ENCODE results near the gene APEH. TPM values are rescaled to one million over a fixed set of nuclear protein-coding genes. Genes with fewer than 3 reads are reported as not detected.

The APEH gene
- total and polyA plus RNA-seq, 9 of the 15 experiments (the other 6 are each of a cell fraction or from before 2014, with no cell fraction given), result 70.9 to 177 (median 117) TPM

Small RNAs within 50 kb of the gene (small RNA-seq; reads per million reads assigned to genes)
- not detected for gene AMIGO3

Other genes starting within 250 kb of the APEH start
Only the 7 nearest of the 14 such genes appear.
- 0.57 and 0.64 TPM in 2 replicates for gene BSN, start 119.9 kb upstream of the APEH start, total RNA-seq (2014; rRNA removed)
- 0.13 and 0.29 TPM in 2 replicates for gene BSN, start 119.9 kb upstream of the APEH start, total RNA-seq (2014; rRNA removed; fragmentation: Illumina TruSeq; extraction: Trizol)
- gene BSN, start 119.9 kb upstream of the APEH start, total RNA-seq (2015; rRNA removed; fragmentation: Illumina TruSeq; extraction: Trizol), result 0.25 and 0.26 TPM in 2 replicates
- 1.2 and 1.5 TPM in 2 replicates for gene BSN, start 119.9 kb upstream of the APEH start, total RNA-seq (2021)
- gene BSN, start 119.9 kb upstream of the APEH start, polyA plus RNA-seq (2011; rRNA removed), result 0.05 and 0.10 TPM in 2 replicates
- 0.39 and 0.62 TPM in 2 replicates for gene BSN, start 119.9 kb upstream of the APEH start, polyA plus RNA-seq (2014; fragmentation: Illumina TruSeq; extraction: Trizol)
- gene BSN, start 119.9 kb upstream of the APEH start, polyA plus RNA-seq (2014; fragmentation: Nextera tagmentation; extraction: Ambion mirVana), result under 1 TPM; 0.03 to 0.06 TPM
- gene BSN, start 119.9 kb upstream of the APEH start, polyA plus RNA-seq (2014; rRNA removed), result 0.54 and 0.58 TPM in 2 replicates
- gene MST1, start 15.1 kb downstream of the APEH start, total RNA-seq (2014; rRNA removed), result 0.23 and 0.57 TPM in 2 replicates
- gene MST1, start 15.1 kb downstream of the APEH start, total RNA-seq (2014; rRNA removed; fragmentation: Illumina TruSeq; extraction: Trizol), result 0.51 TPM in 1 of 2 replicates, not detected in the other
- gene MST1, start 15.1 kb downstream of the APEH start, total RNA-seq (2015; rRNA removed; fragmentation: Illumina TruSeq; extraction: Trizol), result 0.26 and 0.40 TPM in 2 replicates
- gene MST1, start 15.1 kb downstream of the APEH start, total RNA-seq (2021), result 1.2 and 1.4 TPM in 2 replicates
- gene MST1, start 15.1 kb downstream of the APEH start, polyA plus RNA-seq (2011; rRNA removed), result 1.3 and 4.3 TPM in 2 replicates
- gene MST1, start 15.1 kb downstream of the APEH start, polyA plus RNA-seq (2014; fragmentation: Illumina TruSeq; extraction: Trizol), result 0.30 and 1.1 TPM in 2 replicates
- gene MST1, start 15.1 kb downstream of the APEH start, polyA plus RNA-seq (2014; fragmentation: Nextera tagmentation; extraction: Ambion mirVana), result under 1 TPM; 0.08 to 0.10 TPM
- 1.8 and 5.0 TPM in 2 replicates for gene MST1, start 15.1 kb downstream of the APEH start, polyA plus RNA-seq (2014; rRNA removed)
- 15.0 and 24.2 TPM in 2 replicates for gene RNF123, start 15.2 kb downstream of the APEH start, total RNA-seq (2014; rRNA removed)
- gene RNF123, start 15.2 kb downstream of the APEH start, total RNA-seq (2014; rRNA removed; fragmentation: Illumina TruSeq; extraction: Trizol), result 12.5 and 17.5 TPM in 2 replicates
- 14.4 and 15.6 TPM in 2 replicates for gene RNF123, start 15.2 kb downstream of the APEH start, total RNA-seq (2015; rRNA removed; fragmentation: Illumina TruSeq; extraction: Trizol)
- 44.6 and 53.1 TPM in 2 replicates for gene RNF123, start 15.2 kb downstream of the APEH start, total RNA-seq (2021)
- gene RNF123, start 15.2 kb downstream of the APEH start, polyA plus RNA-seq (2011; rRNA removed), result 30.4 and 48.7 TPM in 2 replicates
- gene RNF123, start 15.2 kb downstream of the APEH start, polyA plus RNA-seq (2014; fragmentation: Illumina TruSeq; extraction: Trizol), result 28.8 and 29.6 TPM in 2 replicates
- gene RNF123, start 15.2 kb downstream of the APEH start, polyA plus RNA-seq (2014; fragmentation: Nextera tagmentation; extraction: Ambion mirVana), result 1 to 10 TPM; 8.7 to 8.8 TPM
- gene RNF123, start 15.2 kb downstream of the APEH start, polyA plus RNA-seq (2014; rRNA removed), result 34.2 and 35.0 TPM in 2 replicates
- gene AMIGO3, start 45.3 kb downstream of the APEH start, total RNA-seq (2014; rRNA removed), result 0.68 and 1.4 TPM in 2 replicates
- not detected in 2 replicates for gene AMIGO3, start 45.3 kb downstream of the APEH start, total RNA-seq (2014; rRNA removed; fragmentation: Illumina TruSeq; extraction: Trizol)
- gene AMIGO3, start 45.3 kb downstream of the APEH start, total RNA-seq (2015; rRNA removed; fragmentation: Illumina TruSeq; extraction: Trizol), result 0.26 TPM in 1 of 2 replicates, not detected in the other
- gene AMIGO3, start 45.3 kb downstream of the APEH start, total RNA-seq (2021), result 0.18 and 0.44 TPM in 2 replicates
- gene AMIGO3, start 45.3 kb downstream of the APEH start, polyA plus RNA-seq (2011; rRNA removed), result 0.13 and 0.41 TPM in 2 replicates
- 0.18 TPM in 1 of 2 replicates, not detected in the other for gene AMIGO3, start 45.3 kb downstream of the APEH start, polyA plus RNA-seq (2014; fragmentation: Illumina TruSeq; extraction: Trizol)
- not detected for gene AMIGO3, start 45.3 kb downstream of the APEH start, polyA plus RNA-seq (2014; fragmentation: Nextera tagmentation; extraction: Ambion mirVana)
- gene AMIGO3, start 45.3 kb downstream of the APEH start, polyA plus RNA-seq (2014; rRNA removed), result 2.0 and 2.8 TPM in 2 replicates
- 11.0 and 18.0 TPM in 2 replicates for gene GMPPB, start 49.6 kb downstream of the APEH start, total RNA-seq (2014; rRNA removed)
- gene GMPPB, start 49.6 kb downstream of the APEH start, total RNA-seq (2014; rRNA removed; fragmentation: Illumina TruSeq; extraction: Trizol), result 4.3 and 5.5 TPM in 2 replicates
- 8.8 and 9.2 TPM in 2 replicates for gene GMPPB, start 49.6 kb downstream of the APEH start, total RNA-seq (2015; rRNA removed; fragmentation: Illumina TruSeq; extraction: Trizol)
- gene GMPPB, start 49.6 kb downstream of the APEH start, total RNA-seq (2021), result 16.4 and 17.4 TPM in 2 replicates
- 8.1 and 10.3 TPM in 2 replicates for gene GMPPB, start 49.6 kb downstream of the APEH start, polyA plus RNA-seq (2011; rRNA removed)
- 5.8 and 7.4 TPM in 2 replicates for gene GMPPB, start 49.6 kb downstream of the APEH start, polyA plus RNA-seq (2014; fragmentation: Illumina TruSeq; extraction: Trizol)
- under 1 TPM; 0.53 to 0.92 TPM for gene GMPPB, start 49.6 kb downstream of the APEH start, polyA plus RNA-seq (2014; fragmentation: Nextera tagmentation; extraction: Ambion mirVana)
- gene GMPPB, start 49.6 kb downstream of the APEH start, polyA plus RNA-seq (2014; rRNA removed), result 11.3 and 13.3 TPM in 2 replicates
- 13.1 and 18.2 TPM in 2 replicates for gene IP6K1, start 112.2 kb downstream of the APEH start, total RNA-seq (2014; rRNA removed)
- 7.9 and 10.5 TPM in 2 replicates for gene IP6K1, start 112.2 kb downstream of the APEH start, total RNA-seq (2014; rRNA removed; fragmentation: Illumina TruSeq; extraction: Trizol)
- 12.0 and 12.9 TPM in 2 replicates for gene IP6K1, start 112.2 kb downstream of the APEH start, total RNA-seq (2015; rRNA removed; fragmentation: Illumina TruSeq; extraction: Trizol)
- 29.2 and 31.2 TPM in 2 replicates for gene IP6K1, start 112.2 kb downstream of the APEH start, total RNA-seq (2021)
- gene IP6K1, start 112.2 kb downstream of the APEH start, polyA plus RNA-seq (2011; rRNA removed), result 27.9 and 31.5 TPM in 2 replicates
- 13.4 and 16.4 TPM in 2 replicates for gene IP6K1, start 112.2 kb downstream of the APEH start, polyA plus RNA-seq (2014; fragmentation: Illumina TruSeq; extraction: Trizol)
- 1 to 10 TPM in 1 of 2 experiments, under 1 TPM in 1; 0.46 to 1.9 TPM for gene IP6K1, start 112.2 kb downstream of the APEH start, polyA plus RNA-seq (2014; fragmentation: Nextera tagmentation; extraction: Ambion mirVana)
- gene IP6K1, start 112.2 kb downstream of the APEH start, polyA plus RNA-seq (2014; rRNA removed), result 15.4 and 15.6 TPM in 2 replicates
- not detected in 2 replicates for gene CDHR4, start 125.5 kb downstream of the APEH start, total RNA-seq (2014; rRNA removed)
- gene CDHR4, start 125.5 kb downstream of the APEH start, total RNA-seq (2014; rRNA removed; fragmentation: Illumina TruSeq; extraction: Trizol), result not detected in 2 replicates
- not detected in 2 replicates for gene CDHR4, start 125.5 kb downstream of the APEH start, total RNA-seq (2015; rRNA removed; fragmentation: Illumina TruSeq; extraction: Trizol)
- gene CDHR4, start 125.5 kb downstream of the APEH start, total RNA-seq (2021), result not detected in 2 replicates
- 0.21 and 0.27 TPM in 2 replicates for gene CDHR4, start 125.5 kb downstream of the APEH start, polyA plus RNA-seq (2011; rRNA removed)
- gene CDHR4, start 125.5 kb downstream of the APEH start, polyA plus RNA-seq (2014; fragmentation: Illumina TruSeq; extraction: Trizol), result 0.11 TPM in 1 of 2 replicates, not detected in the other
- not detected for gene CDHR4, start 125.5 kb downstream of the APEH start, polyA plus RNA-seq (2014; fragmentation: Nextera tagmentation; extraction: Ambion mirVana)
- gene CDHR4, start 125.5 kb downstream of the APEH start, polyA plus RNA-seq (2014; rRNA removed), result 0.28 TPM in 1 of 2 replicates, not detected in the other